ENCODE measurements around the gene CDK2AP2. TPM values are rescaled to one million over a fixed set of nuclear protein-coding genes. Genes with fewer than 3 reads are reported as not detected.

The CDK2AP2 gene
- total and polyA plus RNA-seq, 2 donors (not counting 3 experiments of a cell fraction or from before 2014, with no cell fraction given): 81.2 to 143 TPM

DNA sequence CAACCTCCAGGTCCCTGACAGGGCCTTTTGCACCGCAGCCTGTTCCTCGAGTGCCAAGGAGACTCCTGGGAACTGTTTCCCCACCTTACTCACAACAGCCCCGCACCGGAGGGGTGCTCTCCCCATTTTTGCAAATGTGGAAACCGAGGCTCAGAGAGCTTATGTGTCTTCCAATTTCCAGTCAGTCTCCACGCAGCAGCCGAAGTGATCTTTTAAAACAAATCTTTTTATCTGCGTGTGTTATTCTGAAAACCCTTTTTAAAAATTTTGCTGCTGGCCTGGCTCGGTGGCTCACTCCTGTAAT is 38.5 kb downstream of the CDK2AP2 start:
- H2AFZ ChIP-seq (ENCODE audit: low read depth, low read length): peak overlapping the region; percentile 72
- H4K20me1 ChIP-seq (replicated peaks; ENCODE audit: control insufficient read depth, extremely low read depth, insufficient read depth, low read length): no peaks in the 10 kb centered on the region
- peak overlapping the region; percentile 33 for H3K9ac ChIP-seq (replicated peaks; ENCODE audit: extremely low read depth, insufficient read depth, low read length)
- ChIA-PET CTCF (interaction anchor here (1.0 to 2.6 kb wide), 4 partner anchors 18 to 124 kb away, joined by 3 to 26 read pairs (median 6); partner anchors contain the start of gene PPP1CA), POLR2A (no interaction called here)
- no peaks in the 10 kb centered on the region for H3K79me2 ChIP-seq (ENCODE audit: control insufficient read depth, insufficient read depth, low read length)
- H3K27me3 ChIP-seq (ENCODE audit: control insufficient read depth in 2 of 2, insufficient read depth in 2 of 2, low read length in 2 of 2): peaks cover 0 to 3% of the 10 kb centered on the region in 2 experiments
- BruUV-seq (replicated peaks): TSS peak; percentile 24
- peak overlapping the region; percentile 60 for H3K4me2 ChIP-seq (ENCODE audit: insufficient read depth, low read length)
- dilution Hi-C loops (cut with MboI; ENCODE audit: extremely low pct_ligation_motif_present, low sequenced_read_pairs): no loop called here
- H3K9me1 ChIP-seq (replicated peaks; ENCODE audit: control insufficient read depth, extremely low read depth, insufficient read depth, low read length): no peaks in the 10 kb centered on the region
- intact Hi-C loops (cut with micrococcal nuclease): loop anchor here (1.0 to 5.0 kb wide), 6 partner anchors 14 to 117 kb away; partner anchors contain the start of genes AIP, CDK2AP2, POLD4 and RPS6KB2
- FAIRE-seq (no peak), DNase-seq (ENCODE audit: low read depth, low spot score) (no peak)
- no peaks in the 10 kb centered on the region for H3K36me3 ChIP-seq (ENCODE audit: control insufficient read depth in 2 of 2, extremely low read depth in 1 of 2, insufficient read depth in 2 of 2, low read length in 2 of 2)
- H3K4me1 ChIP-seq (ENCODE audit: control insufficient read depth, extremely low read depth, insufficient read depth, low read length): peaks cover 11% of the 10 kb centered on the region
- no peaks in the 10 kb centered on the region for H3K9me3 ChIP-seq (replicated peaks; ENCODE audit: control insufficient read depth, insufficient read depth, low read length)
- H3K4me3 ChIP-seq (replicated peaks in 1 of 3; ENCODE audit: insufficient read depth in 1 of 3, low read depth in 1 of 3, low read length in 3 of 3): peak overlapping the region in 2 of 3 experiments; percentile 34 to 58
- TF ChIP-seq FOS (IDR thresholded peaks at IDR 0.05; ENCODE audit: borderline replicate concordance, insufficient read depth, low read length) (no peak), JUN (IDR thresholded peaks at IDR 0.05; ENCODE audit: borderline replicate concordance, insufficient read depth, insufficient read length, low read depth) (no peak), MYC (IDR thresholded peaks at IDR 0.05; ENCODE audit: low read depth, low read length) (no peak), GATA2 (IDR thresholded peaks at IDR 0.05; ENCODE audit: insufficient read depth, insufficient read length, low read depth, low read length) (no peak), EZH2 (IDR thresholded peaks at IDR 0.05; ENCODE audit: borderline replicate concordance, low read depth, low read length, severe bottlenecking) (no peak)
- TF ChIP-seq, protein P1, sequence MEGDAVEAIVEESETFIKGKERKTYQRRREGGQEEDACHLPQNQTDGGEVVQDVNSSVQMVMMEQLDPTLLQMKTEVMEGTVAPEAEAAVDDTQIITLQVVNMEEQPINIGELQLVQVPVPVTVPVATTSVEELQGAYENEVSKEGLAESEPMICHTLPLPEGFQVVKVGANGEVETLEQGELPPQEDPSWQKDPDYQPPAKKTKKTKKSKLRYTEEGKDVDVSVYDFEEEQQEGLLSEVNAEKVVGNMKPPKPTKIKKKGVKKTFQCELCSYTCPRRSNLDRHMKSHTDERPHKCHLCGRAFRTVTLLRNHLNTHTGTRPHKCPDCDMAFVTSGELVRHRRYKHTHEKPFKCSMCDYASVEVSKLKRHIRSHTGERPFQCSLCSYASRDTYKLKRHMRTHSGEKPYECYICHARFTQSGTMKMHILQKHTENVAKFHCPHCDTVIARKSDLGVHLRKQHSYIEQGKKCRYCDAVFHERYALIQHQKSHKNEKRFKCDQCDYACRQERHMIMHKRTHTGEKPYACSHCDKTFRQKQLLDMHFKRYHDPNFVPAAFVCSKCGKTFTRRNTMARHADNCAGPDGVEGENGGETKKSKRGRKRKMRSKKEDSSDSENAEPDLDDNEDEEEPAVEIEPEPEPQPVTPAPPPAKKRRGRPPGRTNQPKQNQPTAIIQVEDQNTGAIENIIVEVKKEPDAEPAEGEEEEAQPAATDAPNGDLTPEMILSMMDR (IDR thresholded peaks at IDR 0.05; ENCODE audit: extremely low read depth in 1 of 2, insufficient read depth in 1 of 2, low read depth in 1 of 2, low read length in 2 of 2): no peak
- peak overlapping the region; percentile 37 for H3K27ac ChIP-seq (ENCODE audit: insufficient read depth, low read depth, low read length)

All from endothelial cell of umbilical vein (primary cell).